Upper lobe of left lung (tissue), 4 donors: ENCODE data around the gene CAP2.
"Not testable (repeated sequence)": the region's sequence is repeated elsewhere in the genome, so short reads cannot be mapped to it uniquely, and the experiment has no call there.

Experiments
- CTCF ChIP-seq, 6 experiments: fragments of 450-650 bp in 4 of 6; fragments of 200-600 bp in 2 of 6; sonication (generic) in 2 of 6; IDR thresholded peaks; one replicate each; pipeline ENCODE4 v1.5.1; 2016 to 2019; ENCODE audit warnings: antibody characterized with exemption in 6 of 6
- EP300 ChIP-seq, 4 donors: sonication (generic); formaldehyde crosslinking; IDR thresholded peaks; one replicate each; pipeline ENCODE4 v1.5.1; 2017; ENCODE audit warnings: antibody characterized with exemption in 4 of 4, control low read depth in 2 of 4
- POLR2A ChIP-seq, 4 donors: fragments of 450-650 bp; IDR thresholded peaks; one replicate each; pipeline ENCODE4 v1.5.1; 2016 to 2017; ENCODE audit warnings: antibody characterized with exemption in 4 of 4, mild to moderate bottlenecking in 2 of 4
- POLR2AphosphoS5 ChIP-seq, 2 donors: sonication (generic); formaldehyde crosslinking; IDR thresholded peaks; one replicate each; pipeline ENCODE4 v1.5.1; 2017; ENCODE audit warnings: antibody characterized with exemption in 2 of 2

- not testable (repeated sequence) for TF ChIP-seq EP300, POLR2AphosphoS5, CTCF, POLR2A (IDR thresholded peaks at IDR 0.05)
Measured at GRCh38 chr6:17586623-17587022, 193.2 kb downstream of the CAP2 start.
